Endodermal cell (in vitro differentiated cells): ENCODE measurements around the gene NKD1. TPM values are rescaled to one million over a fixed set of nuclear protein-coding genes. Genes with fewer than 3 reads are reported as not detected.
"Not testable (repeated sequence)": the region's sequence is repeated elsewhere in the genome, so short reads cannot be mapped to it uniquely, and the experiment has no call there.

ENCODE experiments used
- DNase-seq: peaks from one replicate; pipeline ENCODE4 v3.0.0-alpha.2; 2017
- H3K27ac ChIP-seq: 2 replicates; pipeline ENCODE4 v1.5.1; 2013; ENCODE audit warnings: mild to moderate bottlenecking, low read depth, low read length, moderate library complexity
- H3K27me3 ChIP-seq: 2 replicates; pipeline ENCODE4 v1.6.1; 2013; ENCODE audit warnings: mild to moderate bottlenecking, low read length, moderate library complexity; ENCODE audit not compliant: insufficient read depth, control insufficient read depth, poor library complexity, severe bottlenecking
- H3K36me3 ChIP-seq: 2 replicates; pipeline ENCODE4 v1.7.0; 2013; ENCODE audit warnings: mild to moderate bottlenecking, low read length, moderate library complexity; ENCODE audit not compliant: control insufficient read depth, insufficient read depth
- H3K4me1 ChIP-seq: one replicate; pipeline ENCODE4 v1.7.0; 2013; ENCODE audit warnings: low read length; ENCODE audit not compliant: control insufficient read depth, insufficient read depth
- H3K4me3 ChIP-seq: 2 replicates; pipeline ENCODE4 v1.5.1; 2013; ENCODE audit warnings: mild to moderate bottlenecking, low read length, moderate library complexity
- H3K9ac ChIP-seq: 2 replicates; pipeline ENCODE4 v1.6.1; 2013; ENCODE audit warnings: mild to moderate bottlenecking, low read length, moderate library complexity; ENCODE audit not compliant: poor library complexity, severe bottlenecking; ENCODE audit errors: extremely low read depth
- H3K9me3 ChIP-seq: 2 replicates; pipeline ENCODE4 v1.6.1; 2013; ENCODE audit warnings: mild to moderate bottlenecking, low read length, moderate library complexity; ENCODE audit not compliant: control insufficient read depth
- H3K27ac Mint-ChIP-seq: 2 replicates; pipeline ENCODE4 v1.8.0; 2020; ENCODE audit warnings: mixed read lengths
- H3K27me3 Mint-ChIP-seq: 2 replicates; pipeline ENCODE4 v1.8.0; 2021; ENCODE audit warnings: mild to moderate bottlenecking, mixed read lengths; ENCODE audit not compliant: insufficient read depth
- H3K36me3 Mint-ChIP-seq: 2 replicates; pipeline ENCODE4 v1.8.0; 2020; ENCODE audit warnings: low read depth, mixed read lengths
- H3K4me1 Mint-ChIP-seq: 2 replicates; pipeline ENCODE4 v1.8.0; 2020; ENCODE audit warnings: mixed read lengths
- H3K4me3 Mint-ChIP-seq: 2 replicates; pipeline ENCODE4 v1.8.0; 2020; ENCODE audit warnings: mild to moderate bottlenecking, moderate library complexity, mixed read lengths
- H3K9me3 Mint-ChIP-seq: 2 replicates; pipeline ENCODE4 v1.8.0; 2020; ENCODE audit warnings: mild to moderate bottlenecking, mixed read lengths
- WGBS, 2 experiments: methylation state at CpG; one replicate each; pipeline versions ENCODE4 v1.1.5 to v1.1.7; 2013; ENCODE audit warnings: missing lambda C conversion rate in 2 of 2, mixed read lengths in 1 of 2; ENCODE audit not compliant: insufficient coverage in 1 of 2, insufficient read length in 1 of 2; 5-methylcytosine and 5-hydroxymethylcytosine counted together
- total RNA-seq, 2 donors: library from RNA; stranded (reverse); fragmentation: NEBNext Ultra II Directional in 1 of 2; extraction: Animal tissue kit (Norgen Biotek cat#: 25700) in 1 of 2; gene quantifications; 2 replicates in 1 of 2; 3 replicates in 1 of 2; pipeline ENCODE4 v1.2.1, GENCODE V29; 2021
- TF ChIP-seq, protein P1 (sequence below): fragments of 200-600 bp; sonication (generic); conservative IDR thresholded peaks from 2 replicates; pipeline ENCODE4 v1.5.0; 2021; ENCODE audit warnings: antibody characterized with exemption, mild to moderate bottlenecking

The NKD1 gene
- total RNA-seq, 2 donors from 2014 or later = 7.0 to 9.5 TPM

DNA sequence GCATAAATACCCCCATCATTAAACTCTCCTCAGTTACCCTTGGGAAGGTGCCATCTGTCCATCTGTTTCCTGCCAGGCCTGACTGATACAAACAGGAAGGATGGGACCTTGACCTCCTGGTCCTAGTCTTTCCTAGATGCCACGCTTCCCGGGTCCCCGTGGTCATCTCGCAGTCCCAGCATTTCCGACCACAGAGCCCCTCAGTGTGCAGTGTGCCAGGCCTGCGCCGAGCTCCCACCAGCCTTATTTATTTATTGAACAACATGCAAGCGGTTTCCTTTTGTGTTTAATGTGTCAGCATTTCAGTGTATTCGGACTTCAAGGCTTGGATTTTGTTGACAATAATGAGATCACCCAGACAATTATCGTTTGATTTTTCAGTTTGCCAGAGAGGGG, 45.6 kb upstream of the NKD1 start:
- Mint-ChIP-seq H3K4me1 (peaks cover 22% of the 10 kb centered on the region), H3K27ac (peak overlapping the region; percentile 4), H3K27me3 (no peaks in the 10 kb centered on the region), H3K9me3 (no peaks in the 10 kb centered on the region), H3K4me3 (no peak overlapping the region), H3K36me3 (no peaks in the 10 kb centered on the region)
- no peaks in the 10 kb centered on the region for H3K36me3 ChIP-seq
- no peak overlapping the region for H3K4me3 ChIP-seq
- peak; percentile 19 for DNase-seq
- no peaks in the 10 kb centered on the region for H3K27me3 ChIP-seq
- peaks cover 2% of the 10 kb centered on the region for H3K4me1 ChIP-seq
- H3K9me3 ChIP-seq = no peaks in the 10 kb centered on the region
- WGBS, 2 experiments = 91 to 94% methylated on average over 7 to 10 of the region's 10 CpGs
- no peak overlapping the region for H3K9ac ChIP-seq
- no peak overlapping the region for H3K27ac ChIP-seq
- TF ChIP-seq, protein P1, sequence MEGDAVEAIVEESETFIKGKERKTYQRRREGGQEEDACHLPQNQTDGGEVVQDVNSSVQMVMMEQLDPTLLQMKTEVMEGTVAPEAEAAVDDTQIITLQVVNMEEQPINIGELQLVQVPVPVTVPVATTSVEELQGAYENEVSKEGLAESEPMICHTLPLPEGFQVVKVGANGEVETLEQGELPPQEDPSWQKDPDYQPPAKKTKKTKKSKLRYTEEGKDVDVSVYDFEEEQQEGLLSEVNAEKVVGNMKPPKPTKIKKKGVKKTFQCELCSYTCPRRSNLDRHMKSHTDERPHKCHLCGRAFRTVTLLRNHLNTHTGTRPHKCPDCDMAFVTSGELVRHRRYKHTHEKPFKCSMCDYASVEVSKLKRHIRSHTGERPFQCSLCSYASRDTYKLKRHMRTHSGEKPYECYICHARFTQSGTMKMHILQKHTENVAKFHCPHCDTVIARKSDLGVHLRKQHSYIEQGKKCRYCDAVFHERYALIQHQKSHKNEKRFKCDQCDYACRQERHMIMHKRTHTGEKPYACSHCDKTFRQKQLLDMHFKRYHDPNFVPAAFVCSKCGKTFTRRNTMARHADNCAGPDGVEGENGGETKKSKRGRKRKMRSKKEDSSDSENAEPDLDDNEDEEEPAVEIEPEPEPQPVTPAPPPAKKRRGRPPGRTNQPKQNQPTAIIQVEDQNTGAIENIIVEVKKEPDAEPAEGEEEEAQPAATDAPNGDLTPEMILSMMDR = no peak

DNA sequence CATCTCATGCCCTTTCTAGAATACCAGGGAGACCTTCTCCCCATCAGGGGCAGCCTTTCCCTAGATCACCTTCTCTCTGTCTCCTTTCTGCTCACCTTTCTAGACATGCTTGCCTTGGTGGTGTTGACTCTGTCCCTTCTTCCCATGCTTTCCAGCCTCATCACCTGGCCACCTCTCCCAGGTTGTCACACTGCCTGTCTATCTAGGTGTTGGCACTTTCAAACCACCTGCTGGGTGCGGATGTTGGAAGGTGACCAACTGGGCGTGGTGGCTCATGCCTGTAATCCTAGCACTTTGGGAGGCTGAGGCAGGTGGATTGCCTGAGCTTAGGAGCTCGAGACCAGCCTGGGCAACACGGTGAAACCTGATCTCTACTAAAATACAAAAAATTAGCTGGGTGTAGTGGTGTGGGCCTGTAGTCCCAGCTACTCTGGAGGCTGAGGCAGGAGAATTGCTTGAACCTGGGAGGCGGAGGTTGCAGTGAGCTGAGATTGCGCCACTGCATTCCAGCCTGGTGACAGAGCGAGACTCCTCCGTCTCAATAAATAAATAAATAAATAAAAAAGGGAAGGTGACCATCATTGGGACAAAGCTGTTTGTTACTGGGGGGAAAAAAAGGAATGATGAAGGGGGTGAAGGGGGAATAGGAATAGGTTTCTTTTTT, 44.2 kb upstream of the NKD1 start:
- H3K27me3 Mint-ChIP-seq, H3K4me1 ChIP-seq, H3K27ac ChIP-seq, H3K36me3 ChIP-seq, H3K36me3 Mint-ChIP-seq, H3K9me3 ChIP-seq, H3K4me3 Mint-ChIP-seq, H3K4me3 ChIP-seq, H3K9me3 Mint-ChIP-seq, H3K9ac ChIP-seq, H3K27me3 ChIP-seq, H3K27ac Mint-ChIP-seq: not testable (repeated sequence)
- WGBS, 2 experiments = 95 to 96% methylated on average over 2 to 4 of the region's 8 CpGs
- H3K4me1 Mint-ChIP-seq = peaks cover 22% of the 10 kb centered on the region
- DNase-seq = peak; percentile 21

DNA sequence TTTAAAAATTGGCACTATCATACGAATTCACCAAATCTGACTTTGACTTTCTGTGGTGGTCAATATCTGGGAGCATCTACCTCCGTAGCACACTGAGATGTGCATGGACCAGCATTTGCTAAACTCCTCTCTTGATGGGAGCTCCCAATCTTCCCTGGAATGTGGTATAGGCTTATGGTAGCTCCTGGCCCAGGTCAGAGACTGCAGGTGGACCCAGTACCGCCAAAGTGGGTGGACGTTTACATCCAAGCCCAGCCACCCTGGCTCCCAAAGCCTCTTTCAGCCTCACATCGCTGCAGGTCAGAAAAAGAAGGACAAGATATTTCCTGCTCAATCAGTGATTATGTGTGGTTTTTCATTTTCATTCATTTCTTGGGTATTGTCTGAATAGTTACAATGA, 43.1 kb upstream of the NKD1 start:
- peak; percentile 34 for DNase-seq
- Histone ChIP-seq H3K4me1 (peaks cover 2% of the 10 kb centered on the region), H3K36me3 (no peaks in the 10 kb centered on the region), H3K9me3 (no peaks in the 10 kb centered on the region), H3K27ac (no peak overlapping the region), H3K4me3 (no peak overlapping the region), H3K27me3 (no peaks in the 10 kb centered on the region), H3K9ac (no peak overlapping the region)
- WGBS, 2 experiments = 86 to 88% methylated on average over 2 to 5 of the region's 5 CpGs
- no peaks in the 10 kb centered on the region for H3K36me3 Mint-ChIP-seq
- no peak overlapping the region for H3K4me3 Mint-ChIP-seq
- no peaks in the 10 kb centered on the region for H3K9me3 Mint-ChIP-seq
- no peak overlapping the region for H3K27ac Mint-ChIP-seq
- H3K27me3 Mint-ChIP-seq = no peaks in the 10 kb centered on the region
- TF ChIP-seq, protein P1 = no peak
- H3K4me1 Mint-ChIP-seq = peaks cover 25% of the 10 kb centered on the region
